Activated gamma-delta T cell treated with Interleukin-2 at 50 U/mL for 16 hours (primary cell): ENCODE data around the gene NQO2.
"Not testable (repeated sequence)": the region's sequence is repeated elsewhere in the genome, so short reads cannot be mapped to it uniquely, and the experiment has no call there.

Experiments used
- DNase-seq: peaks from one replicate; pipeline ENCODE4 v3.0.0-alpha.2; 2020

The NQO2 gene

DNA sequence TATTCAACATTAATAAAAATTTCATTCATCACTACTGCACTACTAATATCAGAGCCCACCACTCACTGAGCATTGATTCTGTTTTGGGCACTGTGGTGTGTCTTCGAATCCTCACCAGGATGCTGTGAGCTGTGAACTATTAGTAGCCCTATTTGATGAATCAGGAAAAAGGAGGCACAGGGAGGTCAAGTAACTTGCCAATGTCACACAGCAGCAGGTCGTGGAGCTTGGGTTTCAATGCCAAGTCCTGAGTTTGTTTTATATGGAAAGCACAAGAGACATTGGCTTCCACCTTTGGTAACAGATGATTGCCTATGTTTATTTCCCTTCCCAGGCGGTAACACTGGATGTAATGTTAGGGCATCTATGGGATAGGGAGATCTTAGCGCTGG lies 15.0 kb downstream of the NQO2 start:
- no peak for DNase-seq

DNA sequence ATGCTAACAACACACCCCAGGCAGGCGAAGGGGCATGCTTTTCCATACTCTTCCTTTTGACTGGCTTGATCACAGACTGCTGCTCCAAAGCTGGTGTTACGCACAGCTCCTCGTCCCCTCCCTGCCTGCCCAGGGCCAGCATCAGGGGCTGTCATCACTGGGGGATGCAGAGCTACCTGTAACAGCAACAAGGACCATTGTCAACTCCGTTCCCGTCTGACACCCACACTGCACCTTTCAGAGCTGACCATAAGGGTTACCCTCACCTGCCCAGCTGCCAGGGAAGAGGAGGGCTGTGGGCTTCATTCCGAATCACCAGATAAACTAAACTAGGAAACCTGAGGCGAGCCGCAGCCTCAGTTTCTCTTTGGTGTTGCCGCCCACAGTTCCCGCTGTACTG lies 15.4 kb downstream of the NQO2 start:
- DNase-seq = no peak

GRCh38 chr6:3016473-3017280 lies 17.0 kb downstream of the NQO2 start:
- no peak for DNase-seq

DNA sequence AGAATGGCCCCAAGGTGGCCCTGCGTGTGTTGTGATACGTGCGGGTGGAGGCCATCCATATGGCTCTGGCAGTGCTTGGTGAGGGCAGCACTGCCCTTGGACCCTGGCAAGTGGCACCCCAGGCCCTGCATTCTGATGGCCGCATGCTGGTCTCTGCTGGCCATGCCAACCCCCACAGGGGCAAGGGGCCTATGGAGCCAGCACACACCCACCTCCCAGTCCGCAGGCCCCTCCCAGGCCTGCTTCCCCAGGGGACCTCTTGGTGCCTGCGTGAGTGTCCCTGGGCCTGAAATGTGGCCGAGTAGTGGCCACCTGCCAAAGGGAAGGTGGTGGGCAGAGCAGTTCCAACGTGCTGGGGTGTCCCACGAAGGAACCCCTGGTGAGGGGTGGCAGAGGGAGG lies 17.6 kb downstream of the NQO2 start:
- no peak for DNase-seq

- no peak for DNase-seq
Observed at GRCh38 chr6:3019065-3019464, 19.4 kb downstream of the NQO2 start.

DNA sequence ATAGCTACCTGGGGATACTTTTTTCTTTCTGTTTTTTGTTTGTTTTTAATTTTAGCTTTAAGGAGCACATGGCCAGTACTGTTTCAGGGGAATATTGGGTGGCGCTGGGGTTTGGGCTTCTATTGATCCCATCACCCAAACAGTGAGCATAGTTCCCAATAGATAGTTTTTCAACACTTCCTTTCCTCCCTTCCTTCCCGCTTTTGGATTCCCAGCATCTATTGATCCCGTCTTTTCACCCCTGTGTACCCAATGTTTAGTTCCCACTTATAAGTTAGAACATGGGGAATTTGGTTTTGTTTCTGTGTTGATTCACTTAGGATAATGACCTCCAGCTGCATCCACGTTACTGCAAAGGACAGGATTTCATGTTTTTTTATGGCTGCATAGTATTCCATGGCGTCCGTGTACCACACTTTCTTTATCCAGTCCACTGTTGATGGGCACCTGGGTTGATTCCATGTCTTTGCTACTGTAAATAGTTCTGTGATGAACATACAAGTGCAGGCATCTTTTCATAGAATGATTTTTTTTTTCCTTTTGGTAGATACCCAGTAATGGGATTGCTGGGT lies 20.1 kb downstream of the NQO2 start:
- DNase-seq = no peak

DNA sequence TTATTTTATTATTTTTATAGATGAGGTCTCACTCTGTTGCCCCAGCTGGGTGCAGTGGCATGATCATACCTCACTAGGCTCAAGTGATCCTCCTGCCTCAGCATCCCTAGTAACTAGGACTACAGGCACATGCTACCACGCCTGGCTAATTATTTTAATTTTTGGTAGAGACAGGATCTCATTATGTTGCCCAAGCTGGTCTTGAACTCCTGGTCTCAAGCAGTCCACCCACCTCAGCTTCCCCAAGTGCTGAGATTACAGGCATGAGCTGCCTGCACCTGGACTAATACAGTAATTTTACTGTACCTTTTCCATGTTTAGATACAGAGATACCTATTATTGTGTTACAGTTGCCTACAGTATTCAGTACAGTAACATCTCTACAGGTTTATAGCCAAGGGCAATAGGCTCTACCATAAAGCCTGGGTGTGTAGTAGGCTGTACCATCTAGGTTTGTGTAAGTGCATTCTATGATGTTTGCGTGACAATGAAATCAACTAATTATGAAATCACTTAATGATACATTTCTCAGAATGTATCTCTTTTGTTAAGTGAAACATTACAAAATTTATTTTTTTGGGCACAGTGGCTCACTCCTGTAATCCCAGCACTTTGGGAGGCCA lies 21.4 kb downstream of the NQO2 start:
- not testable (repeated sequence) for DNase-seq

- peak; percentile 30 for DNase-seq
Observed at GRCh38 chr6:3022765-3023662, 23.3 kb downstream of the NQO2 start.

- peak; percentile 89 for DNase-seq
Observed at GRCh38 chr6:3023663-3024483, 24.2 kb downstream of the NQO2 start.

GRCh38 chr6:3026791-3027626 lies 27.3 kb downstream of the NQO2 start:
- peak; percentile 38 for DNase-seq

DNA sequence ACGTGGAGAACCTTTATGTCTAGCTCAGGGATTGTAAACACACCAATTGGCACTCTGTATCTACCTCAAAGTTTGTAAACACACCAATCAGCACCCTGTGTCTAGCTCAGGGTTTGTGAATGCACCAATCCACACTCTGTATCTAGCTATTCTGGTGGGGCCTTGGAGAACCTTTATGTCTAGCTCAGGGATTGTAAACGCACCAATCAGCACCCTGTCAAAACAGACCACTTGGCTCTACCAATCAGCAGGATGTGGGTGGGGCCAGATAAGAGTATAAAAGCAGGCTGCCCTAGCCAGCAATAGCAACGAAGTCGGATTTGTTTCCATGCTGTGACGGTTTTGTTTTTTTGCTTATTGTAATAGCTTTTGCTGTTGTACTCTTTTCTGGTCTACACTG lies 28.5 kb downstream of the NQO2 start:
- not testable (repeated sequence) for DNase-seq

- DNase-seq = no peak
Observed at GRCh38 chr6:3031857-3032640, 32.4 kb downstream of the NQO2 start.

- DNase-seq = no peak
Observed at GRCh38 chr6:3032986-3033385, 33.3 kb downstream of the NQO2 start.

GRCh38 chr6:3033652-3034051 lies 34.0 kb downstream of the NQO2 start:
- no peak for DNase-seq

DNA sequence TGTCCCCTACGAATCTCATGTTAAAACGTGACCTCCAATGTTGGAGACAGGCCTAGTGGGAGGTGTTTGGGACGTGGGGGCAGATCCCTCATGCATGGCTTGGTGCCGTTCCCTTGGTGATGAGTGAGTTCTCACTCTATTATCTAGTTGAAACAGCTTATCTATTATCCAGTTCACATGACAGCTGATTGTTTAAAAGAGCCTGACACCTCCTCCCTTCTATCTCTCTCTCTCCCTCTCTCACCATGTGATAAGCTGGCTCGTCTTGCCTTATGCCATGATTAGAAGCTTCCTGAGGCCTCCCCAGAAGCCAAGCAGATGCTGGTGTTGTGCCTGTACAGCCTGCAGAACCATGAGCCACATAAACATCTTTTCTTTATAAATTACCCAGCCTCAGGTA lies 35.7 kb downstream of the NQO2 start:
- DNase-seq = no peak

- DNase-seq = no peak
Observed at GRCh38 chr6:3036861-3037637, 37.4 kb downstream of the NQO2 start.

DNA sequence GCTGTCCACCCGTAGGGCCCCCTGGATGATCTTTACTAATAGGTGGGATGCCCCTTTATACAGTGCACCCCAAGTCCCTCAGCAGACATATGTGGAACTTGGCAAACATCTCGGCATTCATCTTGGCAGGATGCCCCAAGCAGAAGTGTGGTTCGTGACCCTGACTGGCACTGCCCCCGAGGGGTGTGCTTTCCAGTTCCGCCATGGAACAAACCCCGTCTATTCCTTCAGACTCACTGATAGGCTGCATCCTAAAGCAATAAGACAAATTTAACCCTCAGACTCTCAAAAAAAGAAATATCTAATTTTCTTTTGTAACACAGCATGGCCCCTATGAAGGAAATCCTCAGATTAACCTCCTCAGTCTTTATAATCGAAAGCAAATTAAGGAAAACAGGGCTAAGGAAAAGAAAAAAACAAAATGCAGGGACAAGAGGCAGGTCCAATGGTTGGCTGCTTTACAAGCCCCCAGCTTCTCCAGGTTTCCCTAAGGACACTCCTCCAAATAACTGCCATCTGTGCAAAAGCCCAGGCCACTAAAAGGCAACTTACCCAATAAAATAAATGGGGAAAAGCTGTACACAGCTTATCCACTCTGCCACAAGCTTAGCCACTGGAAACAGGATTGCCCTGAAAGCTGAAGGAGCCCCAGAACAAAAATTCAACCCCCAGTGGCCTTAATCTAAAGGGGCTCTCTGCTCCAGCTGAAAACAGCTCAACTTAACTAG lies 38.1 kb downstream of the NQO2 start:
- DNase-seq = no peak

DNA sequence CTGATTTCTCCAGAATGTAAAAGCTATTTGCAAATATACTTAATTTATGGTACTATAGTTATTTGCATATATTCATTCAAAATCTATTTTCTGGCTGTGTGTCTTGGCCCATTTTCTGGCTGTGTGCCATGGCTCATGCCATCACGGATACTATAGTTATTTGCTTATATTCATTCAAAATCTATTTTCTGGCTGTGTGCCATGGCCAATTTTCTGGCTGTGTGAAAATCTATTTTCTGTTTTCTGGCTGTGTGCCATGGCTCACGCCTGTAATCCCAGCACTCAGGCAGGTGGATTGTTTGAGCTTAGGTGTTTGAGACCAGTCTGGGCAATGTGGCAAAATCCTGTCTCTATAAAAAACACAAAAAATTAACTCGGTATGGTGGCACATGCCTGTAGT lies 39.7 kb downstream of the NQO2 start:
- no peak for DNase-seq

GRCh38 chr6:3041147-3041546 lies 41.5 kb downstream of the NQO2 start:
- DNase-seq = no peak
